Medulla oblongata (tissue), 1 donor: ENCODE data around the gene CD83.
A peak's percentile ranks its signal among the peaks of the same experiment; 100 is the strongest.
"Not testable (repeated sequence)": the region's sequence is repeated elsewhere in the genome, so short reads cannot be mapped to it uniquely, and the experiment has no call there.

ENCODE experiments used
- DNase-seq: peaks from one replicate; pipeline ENCODE4 v3.0.0-alpha.2; 2015; ENCODE audit errors: extremely low spot score

CD83 gene

GRCh38 chr6:14117158-14118090 is at the start of gene CD83:
CD83 (plus strand) TSS chr6:14117772; CDS start chr6:14117812, 40 bp downstream.
- DNase-seq = peak; percentile 75

GRCh38 chr6:14068133-14068532 is 49.4 kb upstream of the CD83 start:
- no peak for DNase-seq

GRCh38 chr6:14068623-14069022 is 48.9 kb upstream of the CD83 start:
- no peak for DNase-seq

GRCh38 chr6:14070457-14070856 is 47.1 kb upstream of the CD83 start:
- DNase-seq = no peak

- no peak for DNase-seq
Measured at GRCh38 chr6:14072084-14072483, 45.5 kb upstream of the CD83 start.

- not testable (repeated sequence) for DNase-seq
Measured at GRCh38 chr6:14073561-14074354, 43.8 kb upstream of the CD83 start.

- no peak for DNase-seq
Measured at GRCh38 chr6:14074476-14075094, 43.0 kb upstream of the CD83 start.

GRCh38 chr6:14075095-14075503 is 42.5 kb upstream of the CD83 start:
- DNase-seq = peak; percentile 70

GRCh38 chr6:14077193-14077867 is 40.2 kb upstream of the CD83 start:
- no peak for DNase-seq

GRCh38 chr6:14079433-14079832 is 38.1 kb upstream of the CD83 start:
- peak; percentile 34 for DNase-seq

GRCh38 chr6:14079971-14080370 is 37.6 kb upstream of the CD83 start:
- no peak for DNase-seq

- no peak for DNase-seq
Measured at GRCh38 chr6:14081126-14081525, 36.4 kb upstream of the CD83 start.

- DNase-seq = no peak
Measured at GRCh38 chr6:14082771-14083170, 34.8 kb upstream of the CD83 start.

GRCh38 chr6:14083262-14083661 is 34.3 kb upstream of the CD83 start:
- no peak for DNase-seq

- DNase-seq = no peak
Measured at GRCh38 chr6:14083751-14084150, 33.8 kb upstream of the CD83 start.

GRCh38 chr6:14084388-14084787 is 33.2 kb upstream of the CD83 start:
- DNase-seq = no peak

- DNase-seq = no peak
Measured at GRCh38 chr6:14085176-14085787, 32.3 kb upstream of the CD83 start.

GRCh38 chr6:14086701-14087100 is 30.9 kb upstream of the CD83 start:
- no peak for DNase-seq

GRCh38 chr6:14088600-14089192 is 28.9 kb upstream of the CD83 start:
- no peak for DNase-seq

GRCh38 chr6:14089224-14089623 is 28.3 kb upstream of the CD83 start:
- no peak for DNase-seq
